ENCODE results near the gene ID1. TPM values are rescaled to one million over a fixed set of nuclear protein-coding genes. Genes with fewer than 3 reads are reported as not detected.
A peak's percentile ranks its signal among the peaks of the same experiment; 100 is the strongest.

ID1 gene
- total and polyA plus RNA-seq, 2 of the 13 experiments (the other 11 are each of a cell fraction or from before 2014, with no cell fraction given): 320 to 419 TPM

DNA sequence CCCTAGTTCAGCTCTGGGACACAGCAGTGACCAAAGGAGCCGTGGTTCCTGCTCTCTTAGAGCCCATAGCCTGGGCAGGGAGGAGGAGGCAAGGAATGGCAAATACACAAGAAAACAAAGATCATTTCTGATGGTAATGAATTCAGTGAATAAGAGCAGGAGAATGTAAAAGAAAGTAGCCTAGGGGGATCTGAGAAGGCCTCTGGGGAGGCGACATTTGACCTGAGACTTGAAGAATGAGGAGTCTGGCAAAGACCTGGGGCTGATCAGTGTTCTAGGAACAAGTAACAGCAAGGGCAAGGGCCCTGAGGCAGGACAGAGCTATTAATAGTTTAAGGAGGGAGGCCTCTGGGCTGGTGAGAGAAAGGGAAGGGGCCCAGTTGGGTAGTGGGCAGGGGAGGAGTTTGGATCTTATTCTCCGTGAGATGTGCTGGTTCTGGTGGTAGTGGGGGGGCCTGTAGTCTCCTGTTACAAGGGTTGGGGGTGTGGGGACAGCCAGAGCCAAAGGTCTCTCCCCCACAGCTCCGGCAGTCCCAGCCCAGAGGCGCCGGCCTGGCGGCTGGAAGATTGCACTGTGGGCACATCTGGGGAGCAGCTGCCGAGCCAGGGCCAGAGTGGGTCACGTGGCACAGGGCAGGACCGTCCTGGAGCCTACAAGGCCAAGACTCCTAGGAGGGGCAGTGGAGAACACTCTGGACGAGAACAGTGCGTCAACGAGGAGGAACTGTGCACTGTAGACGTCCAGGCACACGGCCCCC is 9.3 kb upstream of the ID1 start (continued):
- TF ChIP-seq, protein P1, sequence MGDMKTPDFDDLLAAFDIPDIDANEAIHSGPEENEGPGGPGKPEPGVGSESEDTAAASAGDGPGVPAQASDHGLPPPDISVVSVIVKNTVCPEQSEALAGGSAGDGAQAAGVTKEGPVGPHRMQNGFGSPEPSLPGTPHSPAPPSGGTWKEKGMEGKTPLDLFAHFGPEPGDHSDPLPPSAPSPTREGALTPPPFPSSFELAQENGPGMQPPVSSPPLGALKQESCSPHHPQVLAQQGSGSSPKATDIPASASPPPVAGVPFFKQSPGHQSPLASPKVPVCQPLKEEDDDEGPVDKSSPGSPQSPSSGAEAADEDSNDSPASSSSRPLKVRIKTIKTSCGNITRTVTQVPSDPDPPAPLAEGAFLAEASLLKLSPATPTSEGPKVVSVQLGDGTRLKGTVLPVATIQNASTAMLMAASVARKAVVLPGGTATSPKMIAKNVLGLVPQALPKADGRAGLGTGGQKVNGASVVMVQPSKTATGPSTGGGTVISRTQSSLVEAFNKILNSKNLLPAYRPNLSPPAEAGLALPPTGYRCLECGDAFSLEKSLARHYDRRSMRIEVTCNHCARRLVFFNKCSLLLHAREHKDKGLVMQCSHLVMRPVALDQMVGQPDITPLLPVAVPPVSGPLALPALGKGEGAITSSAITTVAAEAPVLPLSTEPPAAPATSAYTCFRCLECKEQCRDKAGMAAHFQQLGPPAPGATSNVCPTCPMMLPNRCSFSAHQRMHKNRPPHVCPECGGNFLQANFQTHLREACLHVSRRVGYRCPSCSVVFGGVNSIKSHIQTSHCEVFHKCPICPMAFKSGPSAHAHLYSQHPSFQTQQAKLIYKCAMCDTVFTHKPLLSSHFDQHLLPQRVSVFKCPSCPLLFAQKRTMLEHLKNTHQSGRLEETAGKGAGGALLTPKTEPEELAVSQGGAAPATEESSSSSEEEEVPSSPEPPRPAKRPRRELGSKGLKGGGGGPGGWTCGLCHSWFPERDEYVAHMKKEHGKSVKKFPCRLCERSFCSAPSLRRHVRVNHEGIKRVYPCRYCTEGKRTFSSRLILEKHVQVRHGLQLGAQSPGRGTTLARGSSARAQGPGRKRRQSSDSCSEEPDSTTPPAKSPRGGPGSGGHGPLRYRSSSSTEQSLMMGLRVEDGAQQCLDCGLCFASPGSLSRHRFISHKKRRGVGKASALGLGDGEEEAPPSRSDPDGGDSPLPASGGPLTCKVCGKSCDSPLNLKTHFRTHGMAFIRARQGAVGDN (CRISPR knock-in tag; IDR thresholded peaks at IDR 0.05): peak; percentile 95
- TF ChIP-seq ZNF354B (CRISPR knock-in tag; IDR thresholded peaks at IDR 0.05) (0 out of 2 replicates have a peak, but pooled peaks have one; percentile 61), ZNF33B (CRISPR knock-in tag; IDR thresholded peaks at IDR 0.05) (0 out of 2 replicates have a peak, but pooled peaks have one; percentile 7), TEAD2 (CRISPR knock-in tag; IDR thresholded peaks at IDR 0.05) (0 out of 2 replicates have a peak, but pooled peaks have one; percentile 51), HNF1A (IDR thresholded peaks at IDR 0.05; ENCODE audit: low read depth) (0 out of 2 replicates have a peak, but pooled peaks have one; percentile 3), HNF1A (CRISPR knock-in tag; IDR thresholded peaks at IDR 0.05; ENCODE audit: borderline replicate concordance) (peak; percentile 29; the same call in 1 of the 2 replicates), ETV5 (CRISPR knock-in tag; IDR thresholded peaks at IDR 0.05; ENCODE audit: borderline replicate concordance) (peak; percentile 54), MEIS2 (CRISPR knock-in tag; IDR thresholded peaks at IDR 0.05) (peak; percentile 61; the same call in 1 of the 2 replicates), SKI (IDR thresholded peaks at IDR 0.05; ENCODE audit: partially characterized antibody) (peak; percentile 51), REPIN1 (CRISPR knock-in tag; IDR thresholded peaks at IDR 0.05; ENCODE audit: borderline replicate concordance, low read depth) (peak; percentile 60; the same call in 1 of the 2 replicates), POGZ (CRISPR knock-in tag; IDR thresholded peaks at IDR 0.05) (peak; percentile 70), THYN1 (CRISPR knock-in tag; IDR thresholded peaks at IDR 0.05; ENCODE audit: borderline replicate concordance, low read depth) (no peak), BRF2 (CRISPR knock-in tag; IDR thresholded peaks at IDR 0.05) (no peak), ZNF34 (CRISPR knock-in tag; IDR thresholded peaks at IDR 0.05; ENCODE audit: borderline replicate concordance) (0 out of 2 replicates have a peak, but pooled peaks have one; percentile 79), ZNF660 (CRISPR knock-in tag; IDR thresholded peaks at IDR 0.05; ENCODE audit: borderline replicate concordance, low read depth) (no peak), MAFG (CRISPR knock-in tag; IDR thresholded peaks at IDR 0.05) (no peak)
- TF ChIP-seq, protein P2, sequence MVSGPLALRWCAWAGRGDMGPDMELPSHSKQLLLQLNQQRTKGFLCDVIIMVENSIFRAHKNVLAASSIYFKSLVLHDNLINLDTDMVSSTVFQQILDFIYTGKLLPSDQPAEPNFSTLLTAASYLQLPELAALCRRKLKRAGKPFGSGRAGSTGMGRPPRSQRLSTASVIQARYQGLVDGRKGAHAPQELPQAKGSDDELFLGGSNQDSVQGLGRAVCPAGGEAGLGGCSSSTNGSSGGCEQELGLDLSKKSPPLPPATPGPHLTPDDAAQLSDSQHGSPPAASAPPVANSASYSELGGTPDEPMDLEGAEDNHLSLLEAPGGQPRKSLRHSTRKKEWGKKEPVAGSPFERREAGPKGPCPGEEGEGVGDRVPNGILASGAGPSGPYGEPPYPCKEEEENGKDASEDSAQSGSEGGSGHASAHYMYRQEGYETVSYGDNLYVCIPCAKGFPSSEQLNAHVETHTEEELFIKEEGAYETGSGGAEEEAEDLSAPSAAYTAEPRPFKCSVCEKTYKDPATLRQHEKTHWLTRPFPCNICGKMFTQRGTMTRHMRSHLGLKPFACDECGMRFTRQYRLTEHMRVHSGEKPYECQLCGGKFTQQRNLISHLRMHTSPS (CRISPR knock-in tag; IDR thresholded peaks at IDR 0.05; ENCODE audit: low read depth): peak; percentile 97

Measured in HepG2 (cell line).